ENCODE measurements around the gene UMAD1.
"Not testable (repeated sequence)": the region's sequence is repeated elsewhere in the genome, so short reads cannot be mapped to it uniquely, and the experiment has no call there.

Gene UMAD1

GRCh38 chr7:7667187-7667586 is 26.6 kb downstream of the UMAD1 start:
- H3K4me1 Mint-ChIP-seq (ENCODE audit: low read depth) = peaks cover 49% of the 10 kb centered on the region
- H3K27ac Mint-ChIP-seq = no peak overlapping the region
- H3K9me3 Mint-ChIP-seq = peaks cover 15% of the 10 kb centered on the region
- H3K27me3 Mint-ChIP-seq = no peaks in the 10 kb centered on the region
- peaks cover 35% of the 10 kb centered on the region for H3K36me3 Mint-ChIP-seq (ENCODE audit: low read depth)
- no peak overlapping the region for H3K4me3 Mint-ChIP-seq
- no peak for DNase-seq

GRCh38 chr7:7668706-7669105 is 28.2 kb downstream of the UMAD1 start:
- no peak overlapping the region for H3K27ac Mint-ChIP-seq
- H3K36me3 Mint-ChIP-seq (ENCODE audit: low read depth) = peaks cover 45% of the 10 kb centered on the region
- H3K4me1 Mint-ChIP-seq (ENCODE audit: low read depth) = peaks cover 55% of the 10 kb centered on the region
- no peak for DNase-seq
- H3K27me3 Mint-ChIP-seq = no peaks in the 10 kb centered on the region
- peaks cover 17% of the 10 kb centered on the region for H3K9me3 Mint-ChIP-seq
- no peak overlapping the region for H3K4me3 Mint-ChIP-seq

- H3K27ac Mint-ChIP-seq = peak overlapping the region; percentile 57
- no peak overlapping the region for H3K4me3 Mint-ChIP-seq
- H3K27me3 Mint-ChIP-seq = no peaks in the 10 kb centered on the region
- H3K36me3 Mint-ChIP-seq (ENCODE audit: low read depth) = peaks cover 59% of the 10 kb centered on the region
- peaks cover 17% of the 10 kb centered on the region for H3K9me3 Mint-ChIP-seq
- H3K4me1 Mint-ChIP-seq (ENCODE audit: low read depth) = peaks cover 50% of the 10 kb centered on the region
- DNase-seq = no peak
Observed at GRCh38 chr7:7670490-7670889, 29.9 kb downstream of the UMAD1 start.

- Mint-ChIP-seq H3K36me3 (ENCODE audit: low read depth) (peaks cover 64% of the 10 kb centered on the region), H3K27ac (peak overlapping the region; percentile 93), H3K27me3 (no peaks in the 10 kb centered on the region), H3K9me3 (peaks cover 20% of the 10 kb centered on the region), H3K4me3 (peak overlapping the region; percentile 55), H3K4me1 (ENCODE audit: low read depth) (peaks cover 55% of the 10 kb centered on the region)
- DNase-seq = no peak
Observed at GRCh38 chr7:7671361-7671760, 30.8 kb downstream of the UMAD1 start.

- H3K4me3 Mint-ChIP-seq = peak overlapping the region; percentile 55
- peaks cover 23% of the 10 kb centered on the region for H3K9me3 Mint-ChIP-seq
- DNase-seq = no peak
- H3K4me1 Mint-ChIP-seq (ENCODE audit: low read depth) = peaks cover 54% of the 10 kb centered on the region
- H3K36me3 Mint-ChIP-seq (ENCODE audit: low read depth) = peaks cover 66% of the 10 kb centered on the region
- no peaks in the 10 kb centered on the region for H3K27me3 Mint-ChIP-seq
- peak overlapping the region; percentile 93 for H3K27ac Mint-ChIP-seq
Observed at GRCh38 chr7:7672545-7673239, 32.1 kb downstream of the UMAD1 start.

GRCh38 chr7:7673240-7673550 is 32.6 kb downstream of the UMAD1 start:
- peak overlapping the region; percentile 93 for H3K27ac Mint-ChIP-seq
- peaks cover 54% of the 10 kb centered on the region for H3K4me1 Mint-ChIP-seq (ENCODE audit: low read depth)
- peaks cover 27% of the 10 kb centered on the region for H3K9me3 Mint-ChIP-seq
- no peaks in the 10 kb centered on the region for H3K27me3 Mint-ChIP-seq
- no peak for DNase-seq
- H3K36me3 Mint-ChIP-seq (ENCODE audit: low read depth) = peaks cover 66% of the 10 kb centered on the region
- peak overlapping the region; percentile 55 for H3K4me3 Mint-ChIP-seq

- Mint-ChIP-seq H3K27ac (peak overlapping the region; percentile 27), H3K4me3 (no peak overlapping the region), H3K27me3 (no peaks in the 10 kb centered on the region), H3K4me1 (ENCODE audit: low read depth) (peaks cover 45% of the 10 kb centered on the region), H3K36me3 (ENCODE audit: low read depth) (peaks cover 49% of the 10 kb centered on the region), H3K9me3 (peaks cover 18% of the 10 kb centered on the region)
- no peak for DNase-seq
Observed at GRCh38 chr7:7675686-7676085, 35.1 kb downstream of the UMAD1 start.

- DNase-seq, H3K4me3 Mint-ChIP-seq, H3K27ac Mint-ChIP-seq, H3K27me3 Mint-ChIP-seq, H3K9me3 Mint-ChIP-seq: not testable (repeated sequence)
- Mint-ChIP-seq H3K4me1 (ENCODE audit: low read depth) (peaks cover 33% of the 10 kb centered on the region), H3K36me3 (ENCODE audit: low read depth) (peaks cover 23% of the 10 kb centered on the region)
Observed at GRCh38 chr7:7679640-7680039, 39.1 kb downstream of the UMAD1 start.

- Mint-ChIP-seq H3K27ac (no peak overlapping the region), H3K4me3 (no peak overlapping the region), H3K27me3 (no peaks in the 10 kb centered on the region), H3K36me3 (ENCODE audit: low read depth) (peaks cover 8% of the 10 kb centered on the region), H3K4me1 (ENCODE audit: low read depth) (peaks cover 30% of the 10 kb centered on the region), H3K9me3 (peaks cover 7% of the 10 kb centered on the region)
- DNase-seq = no peak
Observed at GRCh38 chr7:7681191-7681935, 40.8 kb downstream of the UMAD1 start.

- Mint-ChIP-seq H3K4me3 (no peak overlapping the region), H3K27me3 (no peaks in the 10 kb centered on the region), H3K27ac (no peak overlapping the region), H3K4me1 (ENCODE audit: low read depth) (peaks cover 35% of the 10 kb centered on the region), H3K36me3 (ENCODE audit: low read depth) (peaks cover 10% of the 10 kb centered on the region), H3K9me3 (peaks cover 7% of the 10 kb centered on the region)
- no peak for DNase-seq
Observed at GRCh38 chr7:7681936-7682329, 41.4 kb downstream of the UMAD1 start.

GRCh38 chr7:7682861-7683260 is 42.3 kb downstream of the UMAD1 start:
- Mint-ChIP-seq H3K4me3 (no peak overlapping the region), H3K27me3 (no peaks in the 10 kb centered on the region), H3K36me3 (ENCODE audit: low read depth) (peaks cover 10% of the 10 kb centered on the region), H3K27ac (no peak overlapping the region), H3K9me3 (peaks cover 2% of the 10 kb centered on the region), H3K4me1 (ENCODE audit: low read depth) (peaks cover 41% of the 10 kb centered on the region)
- DNase-seq = no peak

GRCh38 chr7:7686811-7687508 is 46.4 kb downstream of the UMAD1 start:
- DNase-seq = no peak
- Mint-ChIP-seq H3K27ac (no peak overlapping the region), H3K4me1 (ENCODE audit: low read depth) (peaks cover 27% of the 10 kb centered on the region), H3K4me3 (no peak overlapping the region), H3K9me3 (no peaks in the 10 kb centered on the region), H3K36me3 (ENCODE audit: low read depth) (peaks cover 9% of the 10 kb centered on the region), H3K27me3 (no peaks in the 10 kb centered on the region)

GRCh38 chr7:7687800-7688199 is 47.2 kb downstream of the UMAD1 start:
- H3K9me3 Mint-ChIP-seq = no peaks in the 10 kb centered on the region
- DNase-seq = no peak
- no peak overlapping the region for H3K4me3 Mint-ChIP-seq
- no peak overlapping the region for H3K27ac Mint-ChIP-seq
- peaks cover 21% of the 10 kb centered on the region for H3K4me1 Mint-ChIP-seq (ENCODE audit: low read depth)
- H3K27me3 Mint-ChIP-seq = no peaks in the 10 kb centered on the region
- peaks cover 15% of the 10 kb centered on the region for H3K36me3 Mint-ChIP-seq (ENCODE audit: low read depth)

- DNase-seq = no peak
- Mint-ChIP-seq H3K4me1 (ENCODE audit: low read depth) (peaks cover 17% of the 10 kb centered on the region), H3K36me3 (ENCODE audit: low read depth) (peaks cover 15% of the 10 kb centered on the region), H3K4me3 (no peak overlapping the region), H3K27me3 (no peaks in the 10 kb centered on the region), H3K27ac (no peak overlapping the region), H3K9me3 (no peaks in the 10 kb centered on the region)
Observed at GRCh38 chr7:7688310-7688709, 47.8 kb downstream of the UMAD1 start.

GRCh38 chr7:7688956-7689355 is 48.4 kb downstream of the UMAD1 start:
- Mint-ChIP-seq H3K27me3 (no peaks in the 10 kb centered on the region), H3K4me3 (no peak overlapping the region), H3K27ac (no peak overlapping the region), H3K9me3 (no peaks in the 10 kb centered on the region), H3K4me1 (ENCODE audit: low read depth) (peaks cover 17% of the 10 kb centered on the region), H3K36me3 (ENCODE audit: low read depth) (peaks cover 15% of the 10 kb centered on the region)
- DNase-seq = no peak

Measured in activated T-cell treated with anti-CD3 and anti-CD28 coated beads, Interleukin-2, amount 50 U/mL, for 24 hours (primary cell).